Stimulated activated CD4-positive, alpha-beta T cell treated with anti-CD3 and anti-CD28 coated beads, TNF-alpha, amount 100 ng/mL, for 48 hours (primary cell): Measurements from ENCODE around the gene MPPED1.

Source experiments
- DNase-seq, 3 donors: peaks; one replicate each; pipeline ENCODE4 v3.0.0-alpha.2; 2020; ENCODE audit warnings: low read depth in 3 of 3

The MPPED1 gene

DNA sequence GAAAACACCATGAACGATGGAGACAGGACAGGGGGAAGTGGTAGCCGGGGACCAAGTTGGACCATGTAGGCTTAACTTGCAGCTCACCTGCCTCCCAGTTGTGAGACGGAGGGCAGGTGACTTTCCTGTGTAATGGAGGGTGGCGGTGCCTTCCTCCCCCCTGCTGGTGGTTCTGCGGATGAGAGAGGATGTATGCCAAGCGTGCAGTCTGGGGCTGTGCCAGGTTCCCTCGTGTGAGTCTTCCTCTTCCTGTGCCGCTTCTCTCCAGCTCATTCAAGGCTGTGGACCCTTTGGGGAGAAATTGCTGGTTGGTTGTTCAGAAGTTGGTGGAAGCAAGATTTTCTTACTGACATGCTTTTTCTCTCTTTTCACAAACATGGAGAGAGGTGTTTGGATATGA, 35.1 kb downstream of the MPPED1 start:
- no peak for DNase-seq

DNA sequence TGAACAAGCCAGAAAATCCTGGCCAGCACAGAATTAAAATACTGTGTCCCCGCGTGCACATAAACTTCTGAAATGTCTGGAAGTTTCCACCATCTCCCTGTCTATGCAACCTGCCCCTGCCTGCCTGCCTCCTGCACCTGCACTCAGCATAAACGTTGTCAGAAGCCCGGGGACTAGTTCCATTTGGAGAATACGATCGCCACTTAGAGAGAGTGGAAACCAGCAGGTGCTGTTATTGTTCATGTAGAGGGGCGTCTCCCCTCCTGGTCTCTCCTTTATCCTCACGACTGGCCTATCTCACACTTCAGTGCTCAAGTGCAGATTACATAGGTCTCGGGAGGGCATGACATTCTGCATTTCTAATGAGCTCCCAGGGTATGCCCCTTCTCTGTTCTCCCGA, 35.6 kb downstream of the MPPED1 start:
- DNase-seq: no peak

DNA sequence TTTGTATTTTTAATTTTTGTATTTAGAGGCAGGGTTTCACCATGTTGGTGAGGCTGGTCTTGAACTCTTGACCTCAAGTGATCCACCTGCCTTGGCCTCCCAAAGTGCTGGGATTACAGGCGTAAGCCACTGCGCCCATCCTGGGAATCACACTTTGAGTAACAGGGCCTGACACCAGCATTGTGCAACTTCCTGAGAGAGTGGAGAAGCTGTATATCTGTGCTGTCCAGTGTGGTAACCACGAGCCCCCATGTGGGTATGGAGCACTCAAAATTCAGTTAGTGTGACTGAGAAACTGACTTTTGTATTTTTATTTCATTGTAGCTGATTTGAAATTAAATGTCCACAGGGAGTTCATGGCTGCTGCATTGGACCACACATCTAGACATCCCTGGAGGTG, 36.2 kb downstream of the MPPED1 start:
- DNase-seq: no peak

DNA sequence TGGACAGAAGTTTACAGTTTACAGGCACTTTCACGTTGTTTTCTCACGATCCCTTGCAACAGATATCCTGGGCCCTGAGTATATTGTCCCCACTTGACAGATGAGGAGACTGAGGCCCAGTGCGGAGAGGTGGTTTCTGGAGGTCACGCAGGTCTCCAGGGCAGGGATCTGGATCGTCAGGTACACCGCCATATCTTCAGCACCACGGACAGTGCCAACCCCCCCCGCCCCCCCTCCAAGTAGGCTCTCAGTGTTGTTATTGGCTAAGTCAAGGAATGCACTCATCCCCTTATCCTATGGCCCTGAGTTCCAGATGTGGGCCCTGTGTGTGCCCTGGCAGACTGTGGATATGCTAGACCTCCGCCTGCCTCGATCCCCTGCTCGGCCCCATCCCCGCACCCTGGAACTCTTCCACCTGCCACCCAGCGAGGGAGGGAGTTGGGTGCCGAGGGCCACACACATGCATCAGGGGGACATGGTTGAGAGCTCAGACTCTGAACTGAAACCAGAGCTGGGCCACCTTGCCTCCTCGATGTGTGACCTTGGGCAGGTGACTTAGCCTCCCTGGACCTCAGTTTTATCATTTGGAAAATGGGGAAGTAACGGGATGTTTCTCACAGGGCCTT, 37.5 kb downstream of the MPPED1 start:
- DNase-seq: no peak

DNA sequence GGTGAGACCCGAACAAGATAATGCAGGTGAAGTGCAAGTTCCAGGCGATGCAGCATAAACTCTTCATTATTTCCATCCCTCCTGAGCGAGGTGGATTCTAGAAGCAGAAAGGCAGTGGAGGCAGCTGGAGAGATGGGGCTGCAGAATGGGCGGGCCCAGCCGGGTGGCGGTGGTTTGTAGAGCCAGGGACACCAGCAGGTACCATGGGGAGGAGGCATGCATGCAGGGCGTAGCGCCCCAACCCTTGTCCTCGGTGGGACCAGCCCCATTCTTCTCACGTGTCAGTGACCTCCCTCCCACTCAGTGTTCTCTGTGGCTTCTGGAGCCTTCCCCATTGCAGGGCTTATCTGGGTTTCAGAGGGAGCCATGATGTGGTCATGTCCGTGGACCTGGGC, 38.0 kb downstream of the MPPED1 start:
- DNase-seq: no peak

DNA sequence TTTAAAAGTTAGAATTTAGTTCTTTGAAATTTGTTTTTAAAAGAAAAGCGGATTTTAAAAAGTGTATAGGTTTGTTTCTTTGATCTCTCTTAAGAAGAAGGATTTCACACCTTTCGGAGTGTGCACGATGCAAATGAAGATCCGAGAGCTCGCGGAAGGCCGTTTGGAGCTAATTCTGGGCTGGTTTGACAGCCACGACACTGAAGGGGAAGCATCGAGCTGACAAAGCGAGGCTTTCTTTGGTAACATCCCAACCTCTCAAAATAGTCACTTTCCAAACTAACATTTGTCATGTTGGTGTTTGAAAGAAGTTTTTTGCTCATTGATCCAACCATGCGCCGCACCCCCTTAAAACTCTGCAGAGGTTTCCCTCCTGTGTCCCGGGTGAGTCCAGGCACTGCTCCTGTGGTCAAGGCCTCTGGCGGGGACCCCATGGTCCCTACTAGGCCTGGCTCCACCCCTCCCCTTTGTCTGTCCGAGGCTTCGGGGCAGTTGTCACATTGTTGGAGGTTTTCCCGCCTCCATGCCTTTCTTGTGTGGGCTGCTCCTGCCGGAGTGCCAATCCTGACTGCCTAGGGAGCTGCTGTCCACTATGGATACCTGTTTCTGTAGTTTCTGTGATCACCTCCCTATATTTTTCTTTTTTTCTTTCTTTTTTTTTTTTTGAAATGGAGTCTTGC, 39.7 kb downstream of the MPPED1 start:
- DNase-seq: no peak

DNA sequence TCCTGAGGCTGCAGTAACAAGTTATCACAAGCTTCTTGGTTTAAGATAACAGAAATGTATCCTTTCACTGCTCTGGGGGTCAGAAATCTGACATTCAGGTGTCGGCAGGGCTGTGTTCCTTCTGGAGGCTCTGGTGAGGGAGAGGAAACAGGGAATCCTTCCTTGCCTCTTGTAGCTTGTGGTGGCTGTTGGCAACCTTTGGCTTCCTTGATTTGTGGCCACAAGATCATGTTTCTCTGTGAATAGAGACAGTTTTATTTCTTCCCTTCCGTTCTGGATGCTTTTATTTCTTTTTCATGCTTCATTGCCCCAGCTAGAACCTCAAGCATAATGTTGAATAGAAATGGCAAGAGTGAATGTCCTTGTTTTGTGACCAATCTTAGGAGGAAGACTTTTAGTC, 44.0 kb downstream of the MPPED1 start:
- DNase-seq: no peak

DNA sequence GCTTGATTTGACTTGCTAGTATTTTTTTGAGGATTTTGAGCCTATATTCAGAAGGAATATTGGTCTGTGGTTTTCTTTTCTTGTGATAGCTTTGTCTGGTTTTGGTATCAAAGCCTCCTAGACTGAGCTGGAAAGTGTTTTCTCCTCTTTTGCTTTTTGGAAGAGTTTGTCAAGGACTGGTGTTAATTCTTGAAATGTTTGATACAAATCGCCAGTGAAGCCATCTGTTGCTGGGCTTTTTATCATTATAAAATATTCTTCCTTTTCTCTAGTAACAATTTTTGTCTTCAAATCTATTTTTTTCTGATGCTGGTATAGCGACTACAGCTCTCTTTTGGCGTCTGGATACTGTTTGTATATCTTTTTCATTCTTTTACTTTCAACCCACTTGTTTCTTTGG, 45.2 kb downstream of the MPPED1 start:
- DNase-seq: no peak

DNA sequence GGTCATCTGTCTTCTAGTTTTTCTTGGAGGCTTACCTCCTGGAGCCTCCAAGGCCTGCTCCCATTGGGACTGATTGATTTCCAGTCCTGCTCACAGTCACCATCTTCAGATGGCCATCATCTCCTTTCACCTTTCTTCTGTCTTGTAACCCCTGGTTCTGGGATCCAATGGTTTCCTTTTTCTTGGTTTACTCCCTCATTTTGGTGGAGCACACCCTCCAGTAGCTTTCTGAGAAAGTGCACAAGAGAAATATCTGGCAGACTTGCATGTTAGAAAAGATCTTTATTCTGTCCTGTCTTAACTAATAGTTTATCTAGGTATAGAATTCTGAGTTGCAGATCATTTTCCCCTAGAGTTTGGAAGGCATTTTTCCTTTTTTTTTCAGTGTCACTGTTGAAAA, 50.9 kb downstream of the MPPED1 start:
- no peak for DNase-seq

DNA sequence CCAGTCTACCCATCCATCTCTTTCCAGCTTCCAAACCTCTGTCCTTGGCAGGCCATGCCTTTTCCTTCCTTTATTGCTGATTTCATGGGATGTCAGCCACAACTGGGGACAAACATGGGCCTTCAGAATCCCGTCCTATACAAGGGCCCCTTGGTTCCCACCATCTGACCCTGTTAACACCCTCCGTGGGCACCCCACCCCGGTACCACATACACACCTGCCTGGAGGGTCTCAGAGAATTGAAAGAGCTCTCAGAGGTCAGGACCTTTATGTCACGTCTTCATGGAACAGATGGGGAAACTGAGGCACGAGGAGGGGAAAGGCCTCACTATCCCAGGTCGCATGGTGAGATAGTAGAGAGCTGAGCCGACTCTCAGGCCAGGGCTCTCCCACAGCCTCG, 53.0 kb downstream of the MPPED1 start:
- no peak for DNase-seq

DNA sequence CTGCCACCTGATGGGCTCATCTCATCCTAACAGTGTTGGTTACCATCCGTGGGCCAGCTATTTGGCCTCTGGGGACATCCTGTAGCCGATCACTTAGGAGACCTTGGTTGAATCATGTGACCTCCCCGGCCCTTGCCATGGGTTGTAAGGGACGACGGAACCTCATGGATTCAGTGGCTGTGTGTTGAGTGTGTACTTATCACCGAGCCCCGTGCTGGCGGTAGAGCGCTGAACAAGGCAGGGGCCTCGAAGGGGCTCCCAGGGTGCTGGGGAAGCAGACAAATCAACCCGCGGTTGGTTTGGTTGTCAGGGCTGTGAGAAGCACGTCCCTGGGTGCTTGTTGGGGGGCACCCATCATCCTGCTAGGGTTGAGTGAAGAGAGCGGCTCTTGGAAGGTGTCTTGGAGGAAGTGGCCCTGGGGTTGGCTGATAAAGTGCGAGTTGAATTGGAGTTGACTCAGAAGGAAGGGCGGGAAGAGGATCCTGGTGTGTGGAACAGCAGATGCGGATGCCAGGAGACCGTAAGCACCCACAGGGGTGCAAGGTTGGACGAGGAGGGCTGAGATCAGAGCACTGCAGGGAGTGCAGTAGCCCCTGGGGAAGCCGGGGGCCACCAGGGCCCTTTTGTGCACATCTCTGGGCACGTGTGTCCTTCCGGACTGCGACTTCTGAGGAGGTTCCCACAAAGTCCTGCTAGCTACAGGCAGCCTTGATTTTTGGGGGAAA, 53.6 kb downstream of the MPPED1 start:
- DNase-seq: no peak

DNA sequence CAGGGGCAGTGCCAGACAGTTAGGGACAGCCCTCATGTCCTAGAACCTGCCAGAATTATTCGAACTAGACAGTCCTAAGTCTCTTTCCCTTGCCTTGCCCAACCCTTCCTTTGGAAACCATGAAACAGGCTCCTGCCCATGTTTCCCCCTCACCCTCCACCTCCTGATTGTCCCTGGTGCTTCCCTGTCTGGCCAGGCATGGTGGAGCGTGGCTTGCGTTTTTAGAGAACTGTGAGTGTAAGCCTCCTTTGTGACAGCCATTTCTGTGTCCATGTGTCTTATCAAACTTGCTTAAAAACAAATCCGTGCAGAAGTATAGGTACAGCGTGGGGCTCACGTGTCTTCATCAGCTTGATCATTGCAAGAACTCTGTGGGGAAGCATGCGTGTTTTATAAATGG, 54.9 kb downstream of the MPPED1 start:
- no peak for DNase-seq

DNA sequence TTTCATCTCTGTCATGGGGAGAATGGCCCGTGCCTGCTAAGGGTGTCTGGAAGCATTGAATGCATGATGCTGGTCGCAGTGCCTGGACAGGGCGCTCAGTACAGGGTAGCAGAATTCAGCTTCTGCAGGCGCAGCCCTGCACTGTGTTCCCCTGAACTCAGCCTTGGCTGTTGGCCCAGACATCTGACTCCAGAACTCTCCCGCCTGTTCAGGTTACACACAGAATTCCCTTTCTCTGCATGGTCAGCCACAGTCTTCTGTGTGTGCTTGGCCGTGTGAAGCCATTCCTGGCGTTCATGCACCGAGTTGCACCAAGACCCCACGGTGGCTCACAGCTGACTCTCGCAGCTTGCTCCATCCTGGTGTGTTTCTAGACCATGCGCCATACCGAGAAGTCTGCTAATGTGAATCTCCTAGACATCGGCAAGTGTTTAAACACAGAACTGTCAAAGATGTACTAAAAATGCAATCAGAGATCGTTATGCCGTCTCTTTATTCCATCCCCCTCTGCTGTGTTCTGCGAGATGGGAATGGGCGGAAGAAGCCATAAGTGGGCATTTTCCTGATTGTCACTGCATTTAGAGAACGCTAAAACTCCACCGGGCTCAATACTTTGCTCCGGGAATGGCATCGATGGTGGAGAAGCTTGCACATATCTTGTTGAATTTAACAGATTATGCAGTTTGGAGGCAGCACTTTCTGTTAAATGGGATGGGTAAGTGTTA, 55.6 kb downstream of the MPPED1 start:
- no peak for DNase-seq

DNA sequence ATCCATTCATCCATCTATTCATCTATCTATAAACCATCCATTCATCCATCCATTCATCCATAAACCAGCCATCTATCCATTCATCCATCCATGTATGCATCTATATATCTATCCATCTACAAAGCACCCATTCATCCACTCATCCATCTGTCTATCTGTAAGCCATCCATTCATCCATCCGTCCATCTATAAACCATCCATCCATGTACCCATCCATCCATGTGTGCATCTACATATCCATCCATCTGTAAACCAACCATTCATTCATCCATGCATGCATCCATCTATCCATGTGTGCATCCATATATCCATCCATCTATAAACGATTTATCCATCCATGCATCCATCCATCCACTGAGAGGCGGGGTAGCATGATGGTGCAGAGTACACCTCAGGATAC, 58.4 kb downstream of the MPPED1 start:
- DNase-seq: no peak

DNA sequence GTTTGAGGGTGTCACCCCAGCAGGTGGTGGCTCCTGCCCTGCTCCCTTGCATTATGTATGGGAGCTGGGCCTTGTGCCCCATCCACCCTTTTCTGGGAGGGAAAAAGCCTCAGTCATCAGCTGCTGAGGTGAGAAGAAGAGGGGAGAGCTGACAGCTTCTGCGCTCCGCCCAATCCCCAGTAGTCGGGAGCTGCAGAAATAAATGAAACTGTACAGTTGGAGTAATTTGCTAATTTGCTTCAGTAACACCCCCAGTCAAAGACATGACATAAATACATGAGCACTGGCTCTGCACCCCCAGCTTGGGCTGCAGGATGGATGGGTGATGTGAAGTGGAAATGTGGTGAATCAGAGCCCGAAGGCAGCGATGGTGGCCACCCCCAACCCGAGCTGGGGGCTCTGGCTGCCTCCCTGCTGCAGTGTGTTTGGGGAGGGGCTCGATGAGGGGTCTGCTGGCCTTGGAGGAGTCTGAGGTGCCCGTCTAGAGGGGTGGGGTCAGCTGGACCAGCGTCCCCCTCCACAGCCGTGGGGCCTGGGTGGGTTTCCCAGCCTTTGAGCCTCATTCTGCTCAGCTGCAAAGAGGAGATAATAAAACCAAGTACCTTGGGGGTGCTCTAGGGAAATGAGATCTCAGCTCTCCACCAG, 59.2 kb downstream of the MPPED1 start:
- DNase-seq: no peak

DNA sequence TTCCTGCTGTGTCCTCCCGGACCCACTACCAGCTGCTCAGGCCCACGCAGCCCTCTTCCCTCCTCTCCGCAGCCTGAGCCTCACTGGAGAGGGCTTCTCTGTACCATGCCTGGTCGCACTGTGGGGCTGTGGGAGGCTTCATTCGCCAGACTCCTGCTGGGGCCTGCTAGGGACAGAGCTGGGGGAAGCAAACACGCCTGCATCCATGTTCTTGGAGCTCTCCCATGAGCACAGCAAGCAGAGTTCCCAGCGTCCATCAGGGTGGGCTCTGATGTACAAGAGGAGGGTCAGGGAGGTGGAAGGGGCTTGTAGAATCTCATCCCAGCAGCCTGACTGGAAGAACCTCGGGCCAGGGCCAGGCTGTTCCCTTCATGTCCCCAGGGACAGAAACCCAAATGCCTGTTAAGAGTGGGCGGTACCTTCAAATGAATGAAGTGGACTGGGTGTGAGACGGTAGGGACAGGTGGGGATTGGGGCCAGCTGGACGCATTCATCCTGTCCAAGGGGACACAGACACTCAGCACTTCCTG, 59.9 kb downstream of the MPPED1 start:
- no peak for DNase-seq

DNA sequence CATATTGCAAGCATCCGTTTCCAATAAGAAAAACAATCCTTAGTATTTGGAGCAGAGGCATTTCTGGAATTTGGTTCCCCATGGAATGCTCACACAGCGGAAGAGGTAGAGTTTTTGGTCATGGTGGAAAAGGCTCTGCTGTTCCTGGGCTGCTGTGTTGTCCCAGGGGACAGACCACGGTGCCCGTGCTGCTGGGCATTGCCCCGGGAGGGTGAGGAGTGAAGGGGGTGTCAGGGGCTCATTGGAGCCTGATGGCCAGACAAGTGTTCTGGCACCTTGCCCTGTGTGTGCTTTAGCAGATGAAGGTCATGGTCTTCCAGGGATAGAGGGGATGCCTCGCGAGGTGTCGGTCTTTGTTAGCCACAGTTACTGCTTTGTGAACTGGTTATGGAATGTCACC, 61.2 kb downstream of the MPPED1 start:
- no peak for DNase-seq

DNA sequence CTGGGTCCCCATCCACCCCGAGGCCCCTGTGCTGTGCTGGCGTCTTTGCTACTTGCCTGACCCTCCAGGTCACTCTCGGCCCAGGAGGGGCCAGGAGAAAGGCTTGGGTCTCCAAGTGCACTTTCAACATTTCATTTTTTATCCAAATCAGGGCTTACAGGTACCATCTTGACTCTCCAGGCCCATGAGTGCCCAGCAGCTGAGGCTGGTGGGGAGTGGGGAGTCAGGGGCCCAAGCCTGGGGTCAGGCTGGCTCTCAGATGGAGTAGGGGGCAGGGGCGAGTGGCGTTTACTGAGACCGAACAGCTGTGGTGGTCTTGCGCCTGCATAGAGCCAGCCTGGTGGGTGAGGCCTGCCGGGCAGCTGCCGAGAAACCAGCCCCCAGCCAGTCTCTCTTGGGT, 61.6 kb downstream of the MPPED1 start:
- DNase-seq: no peak

DNA sequence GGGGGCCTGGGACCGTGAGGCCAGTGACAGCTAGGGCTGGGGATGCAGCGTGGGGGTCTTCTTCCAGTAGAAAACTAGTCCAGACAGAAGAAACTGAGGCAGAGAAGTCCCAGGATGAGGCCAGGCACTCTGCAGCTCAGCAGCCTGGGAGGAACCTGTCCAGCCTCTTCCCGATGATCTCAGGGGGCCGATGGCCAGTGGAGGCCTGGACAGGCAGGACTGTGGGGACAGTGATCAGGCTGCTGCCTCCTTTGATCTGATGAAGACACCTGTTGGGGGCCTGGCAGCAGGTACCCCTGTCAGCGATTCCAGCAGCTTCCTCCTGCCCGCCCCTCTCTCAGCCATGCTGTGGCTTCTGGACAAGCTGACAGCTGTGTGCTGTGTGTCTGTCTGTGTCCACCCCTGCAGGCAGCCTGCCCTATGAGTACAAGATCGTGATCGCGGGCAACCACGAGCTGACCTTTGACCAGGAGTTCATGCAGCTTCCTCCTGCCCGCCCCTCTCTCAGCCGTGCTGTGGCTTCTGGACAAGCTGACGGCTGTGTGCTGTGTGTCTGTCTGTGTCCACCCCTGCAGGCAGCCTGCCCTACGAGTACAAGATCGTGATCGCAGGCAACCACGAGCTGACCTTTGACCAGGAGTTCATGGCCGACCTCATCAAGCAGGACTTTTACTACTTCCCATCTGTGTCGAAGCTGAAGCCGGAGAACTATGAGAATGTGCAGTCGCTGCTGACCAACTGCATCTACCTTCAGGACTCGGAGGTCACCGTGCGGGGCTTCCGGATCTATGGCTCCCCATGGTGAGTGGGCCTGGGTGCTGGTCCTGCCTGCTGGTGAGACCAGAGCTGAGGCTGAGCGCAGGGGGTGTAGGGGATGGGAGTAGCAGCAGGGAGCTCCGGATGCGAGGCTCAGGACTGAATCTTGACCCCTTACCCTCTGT, 62.6 kb downstream of the MPPED1 start:
- no peak for DNase-seq

DNA sequence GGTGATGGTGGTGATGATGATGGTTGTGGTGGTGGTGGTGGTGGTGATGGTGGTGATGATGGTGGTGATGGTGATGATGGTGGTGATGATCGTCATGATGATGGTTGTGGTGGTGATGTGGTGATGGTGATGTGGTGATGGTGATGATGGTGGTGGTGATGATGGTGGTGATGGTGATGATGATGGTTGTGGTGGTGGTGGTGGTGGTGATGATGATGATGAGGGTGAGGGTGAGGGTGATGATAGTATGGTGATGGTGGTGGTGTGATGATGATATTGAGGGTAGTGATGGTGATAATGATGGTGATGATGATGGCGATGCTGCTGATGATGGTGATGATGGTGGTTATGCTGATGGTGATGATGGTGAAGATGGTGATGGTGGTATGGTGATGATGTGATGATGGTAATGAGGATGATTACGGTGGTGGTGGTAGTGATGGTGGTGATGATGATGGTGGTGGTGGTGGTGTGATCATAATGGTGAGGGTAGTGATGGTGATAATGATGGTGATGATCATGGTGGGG, 63.8 kb downstream of the MPPED1 start:
- DNase-seq: no peak

DNA sequence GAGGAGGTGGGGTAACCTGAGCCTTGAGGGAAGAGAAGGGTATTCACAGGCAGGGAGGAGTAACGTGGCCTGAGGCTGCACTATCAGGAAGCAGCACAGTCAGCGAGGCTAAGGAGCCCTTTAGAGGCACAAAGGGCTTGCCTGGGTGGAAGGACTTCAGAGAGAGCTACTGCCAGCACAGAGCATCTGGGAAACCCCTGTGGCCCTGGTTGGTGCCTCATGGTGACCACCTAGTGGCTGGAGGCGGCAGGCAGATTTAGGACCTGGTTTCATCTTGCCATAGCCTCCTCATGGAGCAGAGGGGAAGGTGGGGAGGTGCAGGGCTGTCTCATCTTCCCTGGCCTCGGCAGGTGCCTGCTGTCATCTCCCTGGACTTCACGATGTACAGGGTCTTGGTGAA, 64.5 kb downstream of the MPPED1 start:
- no peak for DNase-seq
